ENCODE results near the gene SUN5.
"Not testable (repeated sequence)": the region's sequence is repeated elsewhere in the genome, so short reads cannot be mapped to it uniquely, and the experiment has no call there.

SUN5 gene, protein sequence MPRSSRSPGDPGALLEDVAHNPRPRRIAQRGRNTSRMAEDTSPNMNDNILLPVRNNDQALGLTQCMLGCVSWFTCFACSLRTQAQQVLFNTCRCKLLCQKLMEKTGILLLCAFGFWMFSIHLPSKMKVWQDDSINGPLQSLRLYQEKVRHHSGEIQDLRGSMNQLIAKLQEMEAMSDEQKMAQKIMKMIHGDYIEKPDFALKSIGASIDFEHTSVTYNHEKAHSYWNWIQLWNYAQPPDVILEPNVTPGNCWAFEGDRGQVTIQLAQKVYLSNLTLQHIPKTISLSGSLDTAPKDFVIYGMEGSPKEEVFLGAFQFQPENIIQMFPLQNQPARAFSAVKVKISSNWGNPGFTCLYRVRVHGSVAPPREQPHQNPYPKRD

DNA sequence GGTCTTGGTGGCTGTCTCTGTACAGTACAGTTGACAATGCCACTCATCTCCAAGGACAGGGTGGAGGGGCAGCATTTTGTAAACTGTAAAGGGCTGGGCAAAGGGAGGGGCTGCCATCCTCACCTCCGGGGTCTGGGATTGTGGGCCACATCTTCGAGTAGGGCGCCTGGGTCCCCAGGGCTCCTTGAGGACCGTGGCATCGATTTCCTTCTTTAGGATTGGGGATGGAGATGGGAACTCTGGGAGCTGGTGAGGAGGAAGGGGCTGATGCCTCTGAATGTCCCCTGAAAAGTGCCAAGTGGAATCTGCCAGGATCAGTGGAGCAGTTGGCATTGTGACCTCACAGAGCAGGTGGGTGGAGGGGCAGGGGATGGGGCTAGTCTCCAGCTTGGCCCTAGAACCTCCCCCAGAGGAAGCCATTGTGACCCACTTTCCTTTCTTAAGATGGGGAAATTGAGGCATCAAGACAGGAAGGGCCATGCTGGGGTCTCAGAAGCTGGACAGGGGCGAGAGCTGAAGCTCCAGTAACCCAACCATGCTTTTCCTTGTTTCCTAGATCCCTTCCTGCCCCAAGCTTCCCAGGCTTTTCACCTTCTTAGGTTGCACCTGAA is at the start of gene SUN5:
Gene SUN5, minus strand, starts transcription at position 293 of the 611 bp plus-strand sequence. Its CDS starts 93 bp downstream, at position 200.
- no peak for DNase-seq (ENCODE audit: low read depth)

DNA sequence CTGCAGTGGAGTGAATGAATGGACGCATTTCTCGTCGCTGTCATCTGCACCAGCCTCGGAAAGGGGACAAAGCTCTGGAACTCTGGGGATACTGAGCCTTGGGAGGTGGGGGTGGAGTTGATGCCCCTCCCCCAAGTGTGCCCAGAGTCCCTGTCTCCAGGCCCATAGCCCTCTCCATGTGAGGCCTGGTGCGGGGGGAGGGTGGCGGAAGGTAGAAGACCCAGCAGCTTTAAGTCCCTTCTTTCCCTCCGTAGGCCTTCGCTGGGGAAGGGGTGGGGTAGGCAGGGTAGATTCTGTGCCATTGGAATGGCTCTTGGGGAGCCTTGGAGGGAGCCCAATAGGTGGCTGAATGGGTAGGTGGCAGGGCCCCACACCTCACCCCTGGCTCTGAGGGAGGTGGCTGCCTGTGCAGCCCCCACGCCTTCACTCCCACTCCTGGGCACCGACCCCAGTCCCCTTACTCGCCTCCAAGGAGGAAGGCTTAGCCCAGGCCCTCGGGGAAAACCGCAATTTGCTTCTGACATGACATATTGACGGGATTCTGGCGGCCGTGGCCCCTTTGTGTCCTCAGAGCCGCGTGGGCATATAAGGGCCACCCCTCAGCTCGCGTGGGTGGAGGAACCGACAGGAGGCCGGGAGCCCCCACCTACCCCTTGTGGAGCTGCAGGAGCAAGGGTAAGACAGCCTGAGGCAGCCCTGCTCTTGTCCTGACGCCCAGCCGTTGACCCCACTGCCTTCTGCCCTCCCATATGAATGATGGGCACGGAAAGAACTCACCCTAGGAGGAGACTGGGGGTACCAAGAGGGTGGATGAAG is 49.3 kb upstream of the SUN5 start, which contains the start of gene BPIFB3:
Gene BPIFB3, plus strand, starts transcription at position 613 of the 816 bp plus-strand sequence. CDS start 1,533 bp downstream, outside the sequence.
- DNase-seq (ENCODE audit: low read depth) = no peak

DNA sequence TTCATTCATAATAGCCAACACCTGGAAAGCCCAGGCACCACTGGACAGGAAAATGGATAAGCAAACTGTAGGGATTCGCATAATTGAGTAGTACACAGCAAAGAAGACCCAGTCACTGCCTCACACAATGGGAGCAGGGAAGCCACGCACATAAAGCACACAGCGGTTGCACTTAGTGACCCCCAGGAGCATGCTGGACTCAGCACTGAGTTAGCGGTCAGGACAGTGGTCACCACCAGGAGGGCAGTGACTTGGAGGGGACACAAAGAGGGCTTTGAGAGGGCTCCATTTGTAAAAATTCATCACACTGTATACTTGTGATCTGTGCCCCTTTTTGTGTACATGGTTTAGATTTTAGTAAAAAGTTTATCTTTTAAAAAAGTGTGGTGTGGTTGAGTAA is 47.1 kb upstream of the SUN5 start:
- DNase-seq (ENCODE audit: low read depth) = no peak

DNA sequence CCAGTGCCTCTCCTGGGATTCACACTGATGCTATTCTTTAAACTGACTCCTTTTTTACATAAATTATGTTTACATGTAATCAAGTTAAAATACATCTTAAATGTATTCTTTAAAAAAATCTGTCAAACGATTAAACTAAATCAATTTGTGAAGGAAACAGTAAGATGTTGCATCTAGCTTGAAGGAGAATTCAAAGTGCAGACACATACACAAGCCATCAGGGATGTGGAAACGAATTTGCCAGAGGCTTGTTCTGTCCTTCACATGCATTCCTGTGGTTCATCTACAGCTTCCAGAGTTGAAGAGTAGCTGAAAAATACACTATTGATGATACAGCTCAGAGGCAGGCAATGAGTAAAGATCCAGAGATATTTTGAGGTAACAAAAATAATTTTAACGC is 42.2 kb upstream of the SUN5 start:
- DNase-seq (ENCODE audit: low read depth) = no peak

DNA sequence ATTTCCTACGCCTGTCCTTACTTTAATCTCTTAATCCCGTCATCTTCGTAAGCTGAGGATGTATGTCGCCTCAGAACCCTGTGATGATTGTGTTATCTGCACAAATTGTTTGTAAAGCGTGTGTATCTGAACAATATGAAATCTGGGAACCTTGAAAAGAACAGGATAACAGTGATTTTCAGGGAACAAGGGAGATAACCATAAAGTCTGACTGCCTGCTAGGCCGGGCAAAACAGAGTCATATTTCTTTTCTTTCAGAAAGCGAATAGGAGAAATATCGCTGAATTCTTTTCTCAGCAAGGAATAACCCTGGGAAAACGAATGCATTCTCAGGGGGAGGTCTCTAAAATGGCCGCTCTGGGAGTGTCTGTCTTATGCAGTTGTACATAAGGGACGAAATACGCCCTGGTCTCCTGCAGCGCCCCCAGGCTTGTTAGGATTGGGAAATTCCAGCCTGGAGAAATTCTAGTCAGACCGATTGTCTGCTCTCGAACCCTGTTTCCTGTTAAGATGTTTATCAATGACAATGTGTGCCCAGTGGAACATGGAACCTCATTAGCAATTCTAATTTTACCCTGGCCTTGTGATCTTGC is 41.0 kb upstream of the SUN5 start:
- DNase-seq (ENCODE audit: low read depth) = not testable (repeated sequence)

DNA sequence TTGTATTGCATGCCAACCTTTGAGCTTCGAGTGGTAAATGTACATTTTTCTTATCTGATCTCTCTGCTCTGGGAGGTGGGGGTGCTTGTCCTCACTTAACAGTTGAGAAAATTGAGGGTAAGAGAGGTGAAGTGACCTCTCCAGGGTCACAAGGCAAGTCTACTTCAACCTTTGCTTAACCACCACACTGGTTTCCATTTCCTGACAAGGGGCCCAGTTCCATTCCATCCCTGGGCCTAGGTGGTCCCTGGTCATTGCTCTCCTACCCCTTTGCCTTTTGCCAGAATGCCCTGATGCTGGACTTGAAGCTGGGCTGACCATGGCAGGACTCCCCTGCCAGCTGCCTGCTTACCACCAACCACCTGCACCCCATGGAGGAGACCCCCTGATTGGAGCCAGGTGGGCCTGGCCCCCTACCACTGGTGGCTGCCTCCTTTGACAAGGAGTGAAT is 39.5 kb upstream of the SUN5 start:
- no peak for DNase-seq (ENCODE audit: low read depth)

DNA sequence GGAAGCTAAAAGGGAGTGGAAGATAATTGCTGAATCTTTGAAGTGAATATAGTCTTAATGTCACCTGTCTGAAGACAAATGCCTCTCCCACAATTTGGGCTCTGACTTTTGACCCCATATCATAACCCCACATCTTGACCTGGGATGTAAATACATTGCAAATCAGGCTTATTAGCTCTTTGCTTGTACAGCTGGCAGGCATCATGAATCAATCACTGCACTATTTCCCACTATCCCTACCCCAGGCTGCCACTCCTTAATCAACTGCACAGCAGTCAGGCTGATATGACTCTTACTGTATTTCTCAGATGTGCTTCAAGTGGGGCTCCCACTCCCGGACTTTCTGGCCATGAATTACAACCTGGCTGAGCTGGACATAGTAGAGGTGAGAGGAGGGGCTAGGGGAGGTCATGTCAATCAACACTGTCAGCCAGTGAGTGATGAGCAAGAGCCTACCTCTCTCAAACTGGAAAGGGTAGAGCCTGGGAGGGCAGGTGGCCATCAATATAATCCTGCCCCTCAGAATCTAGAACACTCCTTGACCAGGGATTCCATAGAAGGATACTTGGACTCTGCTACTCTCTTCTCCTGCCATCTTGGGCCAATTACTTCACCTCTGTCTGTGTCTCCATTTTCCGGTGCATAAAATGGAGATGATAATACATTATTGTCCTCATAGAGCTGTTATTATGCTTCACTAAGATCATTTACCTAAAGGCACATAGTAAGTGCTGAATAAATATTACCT is 38.9 kb upstream of the SUN5 start:
- no peak for DNase-seq (ENCODE audit: low read depth)

DNA sequence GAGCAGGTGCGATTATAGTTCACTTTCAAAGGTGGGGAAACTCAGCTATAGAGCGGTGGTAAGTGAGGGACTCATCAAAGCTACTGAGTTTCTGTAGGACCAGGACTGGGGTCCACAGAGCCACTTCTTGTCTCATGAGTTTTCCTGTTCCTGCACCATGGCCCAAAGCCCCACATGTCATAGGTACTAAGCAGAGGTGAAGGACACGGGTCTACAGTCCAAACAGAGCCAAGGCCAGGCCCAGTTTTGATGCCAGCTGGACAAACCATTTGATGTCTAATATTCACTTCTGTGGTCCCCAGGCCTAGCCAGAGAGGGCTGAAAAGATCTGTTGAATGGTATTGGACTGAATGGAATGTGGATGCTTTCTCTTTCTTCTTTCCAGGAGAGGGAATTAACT is 38.2 kb upstream of the SUN5 start:
- no peak for DNase-seq (ENCODE audit: low read depth)

DNA sequence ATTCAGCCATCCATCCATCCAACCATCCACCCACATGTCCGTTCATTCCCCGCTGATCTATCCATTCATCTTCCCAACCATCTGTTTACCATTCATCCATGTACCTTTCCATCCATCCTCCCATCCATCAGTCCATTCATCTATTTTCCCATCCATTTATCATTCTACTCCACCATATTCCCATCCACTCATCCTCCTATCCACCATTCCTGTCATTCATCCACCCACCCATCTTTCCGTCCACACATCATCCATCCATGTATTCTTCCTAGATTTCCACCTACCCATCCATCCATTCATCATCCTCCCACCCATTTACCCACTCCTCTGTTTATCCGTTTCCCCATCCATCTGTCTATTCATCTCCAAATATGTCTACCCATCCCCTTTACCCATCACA is 34.0 kb upstream of the SUN5 start:
- DNase-seq (ENCODE audit: low read depth) = no peak

DNA sequence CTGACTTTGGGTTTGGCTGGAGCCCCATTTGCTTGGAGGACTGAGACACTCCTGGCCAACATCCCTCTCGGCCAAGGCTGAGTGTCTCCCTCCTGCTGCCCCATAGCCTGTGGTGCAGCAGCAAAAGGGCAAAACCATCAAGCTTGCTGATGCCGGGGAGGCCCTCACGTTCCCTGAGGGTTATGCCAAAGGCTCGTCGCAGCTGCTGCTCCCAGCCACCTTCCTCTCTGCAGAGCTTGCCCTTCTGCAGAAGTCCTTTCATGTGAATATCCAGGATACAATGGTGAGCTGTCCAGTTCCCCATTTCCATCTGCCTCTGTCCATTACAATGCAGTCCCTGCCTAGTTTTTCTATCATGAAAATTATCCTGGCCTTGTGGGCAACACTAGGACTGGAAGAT is 33.2 kb upstream of the SUN5 start:
- no peak for DNase-seq (ENCODE audit: low read depth)

DNA sequence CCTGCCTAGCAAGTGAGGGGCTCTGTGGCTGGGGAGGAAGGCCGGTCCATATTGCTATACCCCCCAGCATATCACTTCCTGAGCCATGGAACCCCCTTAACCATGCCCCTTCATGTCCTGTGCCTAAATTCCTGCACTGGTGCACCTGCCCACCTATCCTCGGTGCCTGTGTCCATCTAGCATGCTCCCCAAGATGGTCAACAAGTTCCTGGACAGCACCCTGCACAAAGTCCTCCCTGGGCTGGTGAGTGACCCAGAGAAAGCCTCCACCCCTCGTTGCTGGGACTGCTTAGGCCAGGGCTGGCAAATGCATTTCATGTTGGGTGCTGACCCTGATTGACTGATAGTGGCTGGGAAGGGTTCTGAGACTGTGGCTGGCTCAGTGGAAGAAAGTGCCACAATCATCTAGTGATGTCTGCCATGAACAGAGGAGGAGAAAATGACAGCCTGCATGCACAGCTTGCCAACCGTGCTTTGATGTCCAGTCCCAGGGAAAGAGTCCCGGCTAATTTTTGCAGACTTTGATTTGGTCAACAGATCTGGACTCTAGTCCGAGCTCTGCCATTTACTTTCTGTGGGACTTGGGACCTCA is 30.8 kb upstream of the SUN5 start:
- DNase-seq (ENCODE audit: low read depth) = no peak

DNA sequence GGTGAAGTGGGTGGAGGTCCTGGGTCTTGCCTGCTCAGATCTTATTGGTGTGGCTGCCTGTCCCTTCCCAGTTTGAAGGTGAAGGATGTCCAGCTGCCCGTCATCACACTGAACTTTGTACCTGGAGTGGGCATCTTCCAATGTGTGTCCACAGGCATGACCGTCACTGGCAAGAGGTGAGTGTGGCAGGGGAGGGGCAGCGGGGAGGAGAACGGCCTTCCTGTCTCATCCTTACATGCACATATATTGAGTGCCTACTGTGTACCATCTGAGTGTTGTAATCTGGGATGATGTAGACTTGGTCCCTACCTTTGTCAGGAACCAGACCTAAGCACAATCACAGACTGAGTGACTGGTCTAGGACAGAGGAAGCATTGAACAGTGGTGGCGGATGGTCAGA is 29.9 kb upstream of the SUN5 start:
- DNase-seq (ENCODE audit: low read depth) = no peak

DNA sequence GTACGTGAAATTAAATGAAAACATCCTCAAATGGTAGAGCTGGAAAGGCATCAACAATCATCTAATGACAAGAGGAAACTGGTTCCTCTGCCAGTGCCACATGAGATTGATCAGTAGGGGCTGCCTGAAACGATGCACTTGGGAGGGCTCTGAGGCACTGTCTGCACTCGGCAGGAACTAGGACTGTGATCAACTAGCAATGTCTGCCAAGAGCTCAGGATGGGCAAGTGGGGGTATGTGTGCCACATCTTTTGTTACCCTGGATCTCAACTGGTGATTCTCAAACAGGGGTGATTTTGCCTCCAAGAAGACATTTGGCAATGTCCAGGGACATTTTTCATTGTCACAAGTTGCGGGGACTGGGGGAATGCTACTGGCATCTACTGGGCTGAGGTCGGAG is 29.1 kb upstream of the SUN5 start:
- no peak for DNase-seq (ENCODE audit: low read depth)

DNA sequence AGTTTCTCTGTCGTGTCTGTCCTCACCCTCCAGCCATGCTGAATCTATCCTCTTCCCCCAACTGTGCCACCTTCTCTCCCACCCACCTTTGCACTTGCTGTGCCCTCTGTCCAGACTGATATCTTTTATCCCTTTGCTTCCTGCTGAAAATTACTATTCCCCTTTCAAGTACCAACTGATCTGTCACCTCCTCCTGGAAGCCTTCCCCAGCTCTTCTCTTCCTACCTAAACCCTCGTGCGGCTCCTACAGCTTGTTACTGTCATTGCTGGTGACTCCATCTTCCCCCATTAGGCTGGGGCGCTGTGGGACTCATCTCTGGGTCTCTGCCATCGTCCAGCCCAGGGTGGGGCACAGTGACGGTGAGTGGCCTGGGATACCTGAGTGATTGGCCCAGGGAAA is 28.3 kb upstream of the SUN5 start:
- no peak for DNase-seq (ENCODE audit: low read depth)

DNA sequence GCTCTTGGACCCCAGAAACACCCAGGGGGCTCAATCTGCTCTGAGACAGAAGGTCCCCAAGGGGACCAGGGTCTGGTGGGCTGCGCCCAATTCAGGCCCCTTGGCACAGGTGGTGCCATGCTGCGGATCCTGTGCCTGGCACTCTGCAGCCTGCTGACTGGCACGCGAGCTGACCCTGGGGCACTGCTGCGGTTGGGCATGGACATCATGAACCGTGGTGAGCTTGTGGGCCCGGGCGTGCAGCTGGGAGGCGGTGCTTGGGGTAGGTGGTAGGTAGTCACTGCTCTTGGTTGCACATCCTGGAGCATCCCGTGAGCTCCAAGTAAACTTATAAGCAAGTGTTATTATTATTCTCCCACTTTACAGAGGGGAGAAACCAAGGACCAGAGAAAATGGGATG is 27.3 kb upstream of the SUN5 start, which contains the start of gene BPIFB6:
Gene BPIFB6, plus strand, starts transcription at position 118 of the 400 bp plus-strand sequence. Its CDS starts 0 bp downstream, at position 118.
- DNase-seq (ENCODE audit: low read depth) = no peak

DNA sequence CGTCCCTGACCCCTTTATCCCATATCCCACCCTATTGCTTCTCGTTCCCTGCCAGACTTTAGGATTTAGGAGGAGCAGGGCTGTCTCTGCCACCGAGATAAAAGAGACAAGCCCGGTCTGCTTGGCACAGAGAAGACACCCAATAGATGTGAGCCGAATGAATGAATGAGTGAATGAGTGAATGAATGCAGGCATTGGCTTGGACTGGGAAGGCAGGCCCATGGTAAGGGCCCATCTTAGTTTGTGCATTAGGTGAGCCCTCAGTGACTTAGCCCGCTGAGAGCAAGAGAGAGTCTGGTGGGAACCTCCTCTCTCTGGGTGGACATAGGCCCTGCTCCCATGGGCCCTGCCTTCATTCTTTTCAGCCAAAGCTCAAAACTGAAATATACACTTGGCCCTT is 26.3 kb upstream of the SUN5 start:
- DNase-seq (ENCODE audit: low read depth) = no peak

DNA sequence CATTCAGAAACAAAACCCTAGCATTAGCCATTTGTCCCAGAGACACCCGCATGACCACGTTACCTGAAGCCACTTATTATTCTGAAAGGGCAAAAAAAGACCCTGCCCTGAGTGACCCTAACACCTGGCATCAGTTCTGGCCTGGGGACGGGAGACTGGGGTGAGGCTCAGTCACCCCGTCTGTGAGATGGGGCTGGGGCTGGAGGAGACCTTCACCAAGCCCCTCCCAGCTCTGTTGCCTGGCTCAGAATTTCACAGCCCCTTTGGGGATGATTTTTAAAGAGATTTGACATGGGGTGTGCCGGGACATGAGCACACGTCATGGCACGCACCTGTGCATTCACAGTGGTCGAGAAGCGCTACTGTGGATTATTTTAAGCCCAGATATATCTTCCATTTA is 25.8 kb upstream of the SUN5 start:
- no peak for DNase-seq (ENCODE audit: low read depth)

DNA sequence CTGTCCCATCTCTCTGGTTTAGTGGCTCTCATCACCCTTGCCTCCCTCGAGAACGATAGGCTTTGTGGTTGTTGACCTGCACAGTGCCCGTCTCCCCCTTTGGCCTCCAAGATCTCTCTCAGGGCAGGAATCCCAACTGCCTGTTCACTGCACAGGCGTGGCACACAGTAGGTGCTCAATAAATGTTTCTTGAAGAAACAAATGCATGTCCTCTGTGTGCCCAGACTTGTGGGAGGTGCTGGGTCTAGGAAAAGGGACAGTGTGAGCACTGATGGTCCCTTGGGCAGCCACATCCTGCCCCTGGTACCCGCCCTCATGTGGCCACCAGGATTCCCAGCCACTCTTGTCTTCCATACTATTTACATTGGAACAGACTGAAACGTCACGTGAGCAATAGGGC is 24.6 kb upstream of the SUN5 start:
- no peak for DNase-seq (ENCODE audit: low read depth)

DNA sequence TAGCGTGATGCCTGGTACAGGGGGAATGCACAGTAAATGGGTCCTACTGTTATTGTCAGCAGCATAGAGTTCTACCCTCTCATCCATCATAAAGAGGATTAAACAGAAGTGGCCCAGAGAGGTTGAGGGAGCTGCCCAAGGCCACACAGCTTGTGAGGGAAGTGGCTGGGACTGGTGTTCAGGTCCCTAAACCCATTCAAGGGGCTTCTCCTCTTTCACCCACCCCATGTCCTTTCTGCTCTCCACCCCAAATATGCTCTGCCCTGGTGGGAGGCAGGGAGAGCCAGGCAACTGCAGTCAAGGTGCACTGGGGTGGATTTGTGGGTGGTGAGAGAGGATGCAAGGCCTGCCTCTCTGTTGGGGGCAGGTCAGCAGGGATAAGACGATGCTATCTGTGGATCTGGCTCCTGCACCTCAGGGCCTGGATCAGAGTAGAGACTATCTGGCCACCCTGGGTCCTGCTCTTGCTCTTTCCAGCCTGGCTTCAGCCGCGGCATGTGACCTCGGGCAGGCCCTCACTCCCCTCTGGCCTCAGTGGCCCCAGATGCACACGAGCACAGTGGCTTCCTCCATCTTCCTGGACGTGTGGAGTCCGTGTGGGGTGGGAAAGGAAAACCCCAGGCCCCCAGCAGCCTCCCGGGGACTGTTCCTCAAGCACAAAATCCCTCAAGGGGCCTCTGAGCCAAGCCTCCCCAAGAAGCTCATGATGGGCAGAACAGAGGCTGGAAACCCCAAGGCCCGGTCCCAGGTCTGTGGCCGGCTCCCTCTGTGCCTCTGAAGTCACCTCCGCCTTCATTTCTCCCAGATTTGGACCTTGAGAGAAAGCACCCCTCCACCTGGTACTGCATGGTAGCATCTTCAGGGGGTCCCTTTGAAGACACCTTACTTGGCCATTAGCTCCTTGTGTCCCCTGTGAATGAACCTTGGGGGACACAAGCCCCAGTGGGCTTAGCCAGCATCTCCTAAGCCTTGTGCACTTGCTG is 23.8 kb upstream of the SUN5 start:
- no peak for DNase-seq (ENCODE audit: low read depth)

Data from HS-5 (cell line).